K562 (cell line): ENCODE results near the gene AMBRA1. TPM values are rescaled to one million over a fixed set of nuclear protein-coding genes. Genes with fewer than 3 reads are reported as not detected.
A peak's percentile ranks its signal among the peaks of the same experiment; 100 is the strongest.

Experiments used
- CEBPB ChIP-seq: fragments of 450-650 bp; IDR thresholded peaks from 2 replicates; pipeline ENCODE4 v1.6.1; 2016; ENCODE audit warnings: missing genetic modification characterization, missing compliant biosample characterization
- CHAMP1 ChIP-seq: fragments of 450-650 bp; IDR thresholded peaks from 2 replicates; pipeline ENCODE4 v1.6.1; 2016; ENCODE audit warnings: mild to moderate bottlenecking
- E2F5 ChIP-seq: sonication (generic); formaldehyde crosslinking; IDR thresholded peaks from 2 replicates; pipeline ENCODE4 v1.8.0; 2022; ENCODE audit warnings: mild to moderate bottlenecking, missing genetic modification reagents
- ESRRB ChIP-seq: fragments of 250-450 bp; sonication (Bioruptor Pico); IDR thresholded peaks from 2 replicates; pipeline ENCODE4 v1.5.0; 2020; ENCODE audit warnings: mild to moderate bottlenecking, moderate library complexity, borderline replicate concordance
- GABPB2 ChIP-seq: fragments of 250-450 bp; sonication (Bioruptor Pico); conservative IDR thresholded peaks from 2 replicates; pipeline ENCODE4 v1.5.1; 2021; ENCODE audit warnings: mild to moderate bottlenecking
- HDAC8 ChIP-seq: fragments of 450-650 bp; IDR thresholded peaks from 2 replicates; pipeline ENCODE4 v1.6.1; 2016; ENCODE audit warnings: mild to moderate bottlenecking, missing genetic modification characterization, moderate library complexity, missing compliant biosample characterization
- MEIS2 ChIP-seq: fragments of 450-650 bp; IDR thresholded peaks from 2 replicates; pipeline ENCODE4 v1.6.1; 2014; ENCODE audit warnings: mild to moderate bottlenecking; ENCODE audit not compliant: partially characterized antibody
- PRMT5 ChIP-seq: sonication (generic); formaldehyde crosslinking; IDR thresholded peaks from 2 replicates; pipeline ENCODE4 v1.5.0; 2020; ENCODE audit warnings: missing genetic modification reagents
- PYGO2 ChIP-seq: fragments of 450-650 bp; IDR thresholded peaks from 2 replicates; pipeline ENCODE4 v1.6.1; 2016; ENCODE audit warnings: mild to moderate bottlenecking, missing genetic modification characterization, moderate library complexity, missing compliant biosample characterization
- SMAD2 ChIP-seq: fragments of 150-350 bp; IDR thresholded peaks from 2 replicates; pipeline ENCODE4 v1.6.1; 2014; ENCODE audit warnings: low read depth, mild to moderate bottlenecking, low read length
- SMARCA5 ChIP-seq: fragments of 450-650 bp; IDR thresholded peaks from 2 replicates; pipeline ENCODE4 v1.6.1; 2016
- TFAP4 ChIP-seq: sonication (generic); formaldehyde crosslinking; IDR thresholded peaks from 2 replicates; pipeline ENCODE4 v1.8.0; 2022; ENCODE audit warnings: missing genetic modification reagents, mild to moderate bottlenecking, moderate library complexity, borderline replicate concordance
- ZNF174 ChIP-seq: fragments of 250-450 bp; sonication (Bioruptor Pico); IDR thresholded peaks from 2 replicates; pipeline ENCODE4 v1.4.0; 2020; ENCODE audit warnings: mild to moderate bottlenecking
- ZNF282 ChIP-seq: sonication (generic); formaldehyde crosslinking; IDR thresholded peaks from 2 replicates; pipeline ENCODE4 v1.8.1; 2023; ENCODE audit warnings: missing genetic modification reagents
- ZNF316 ChIP-seq: fragments of 450-650 bp; IDR thresholded peaks from 2 replicates; pipeline ENCODE4 v1.6.1; 2016
- ZNF318 ChIP-seq, 2 experiments: fragments of 450-650 bp; IDR thresholded peaks; 2 replicates each; pipeline ENCODE4 v1.6.1; 2016; ENCODE audit warnings: mild to moderate bottlenecking in 2 of 2, borderline replicate concordance in 1 of 2, low read depth in 1 of 2, moderate library complexity in 1 of 2
- ZNF668 ChIP-seq: fragments of 250-450 bp; sonication (Bioruptor Pico); IDR thresholded peaks from 2 replicates; pipeline ENCODE4 v1.8.0; 2022; ENCODE audit warnings: mild to moderate bottlenecking, inconsistent platforms
- polyA plus RNA-seq, 8 experiments: library from polyadenylated mRNA; depleted of rRNA in 4 of 8; stranded (reverse) in 5 of 8; unstranded in 3 of 8; fragments of >200 nt; fragmentation: Nextera tagmentation in 2 of 8; fragmentation: Illumina TruSeq in 1 of 8; extraction: Ambion mirVana in 2 of 8; extraction: Trizol in 1 of 8; gene quantifications; 2 replicates each; pipeline versions ENCODE4 v1.2.1 to v1.2.3, GENCODE V29; 2011 to 2014; ENCODE audit warnings: inconsistent platforms in 1 of 8, missing spikeins in 1 of 8
- total RNA-seq, 7 experiments: library from RNA; depleted of rRNA in 6 of 7; stranded (reverse); fragments of >200 nt in 6 of 7; fragmentation: Illumina TruSeq in 2 of 7; extraction: Trizol in 2 of 7; gene quantifications; 2 replicates each; pipeline versions ENCODE4 v1.2.1 to v1.2.3, GENCODE V29; 2011 to 2021; ENCODE audit warnings: low replicate concordance in 1 of 7

Gene AMBRA1
- total and polyA plus RNA-seq, 9 of the 15 experiments (the other 6 are each of a cell fraction or from before 2014, with no cell fraction given) = 0.15 to 24.5 (median 13.0) TPM

GRCh38 chr11:46597609-46598219, 3.9 kb upstream of the AMBRA1 start (continued):
- TF ChIP-seq ZNF318 (IDR thresholded peaks at IDR 0.05; ENCODE audit: borderline replicate concordance in 1 of 2, low read depth in 1 of 2) (peak in 1 of 2 experiments; percentile 59; a peak in 2 of 4 replicates), PYGO2 (tag) (no peak), ZNF668 (CRISPR knock-in tag) (no peak), ZNF174 (CRISPR knock-in tag) (no peak), HDAC8 (tag) (no peak), CEBPB (tag) (no peak), MEIS2 (peak; percentile 2), SMAD2 (no peak), PRMT5 (CRISPR knock-in tag) (no peak), ZNF282 (CRISPR knock-in tag) (no peak), TFAP4 (CRISPR knock-in tag) (peak; percentile 46; the same call in 1 of the 2 replicates), SMARCA5 (no peak), CHAMP1 (no peak), E2F5 (CRISPR knock-in tag) (no peak), ESRRB (no peak), ZNF316 (no peak), GABPB2 (CRISPR knock-in tag) (no peak)
